ENCODE data around the gene SKAP2. TPM values are rescaled to one million over a fixed set of nuclear protein-coding genes. Genes with fewer than 3 reads are reported as not detected.

The SKAP2 gene
- total RNA-seq, 1 experiment from 2014 or later, result 3.2 TPM

GRCh38 chr7:26721450-26721849 lies 142.9 kb downstream of the SKAP2 start:
- Histone ChIP-seq H3K23me2 (ENCODE audit: insufficient read length, low read depth, low read length, poor library complexity, severe bottlenecking) (no peaks in the 10 kb centered on the region), H3K4me1 (ENCODE audit: insufficient read depth, low read length) (no peaks in the 10 kb centered on the region)

More at GRCh38 chr7:26721450-26721849, 142.9 kb downstream of the SKAP2 start:
- Histone ChIP-seq H3T11ph (ENCODE audit: low read length) (no peak overlapping the region), H4K8ac (replicated peaks; ENCODE audit: insufficient read length, low read depth, low read length) (no peak overlapping the region), H4K91ac (ENCODE audit: insufficient read length, low read depth, low read length) (no peak overlapping the region), H3K23ac (ENCODE audit: insufficient read length, low read depth, low read length) (no peak overlapping the region), H3K4me2 (ENCODE audit: insufficient read depth, insufficient read length, low read length) (no peak overlapping the region), H4K20me1 (ENCODE audit: control insufficient read depth, insufficient read depth, insufficient read length) (no peaks in the 10 kb centered on the region), H3K4ac (ENCODE audit: low read depth, low read length) (no peak overlapping the region), H3K18ac (ENCODE audit: insufficient read length, low read depth, low read length) (no peak overlapping the region), H2AK5ac (ENCODE audit: insufficient read length, low read length) (no peak overlapping the region), H2BK20ac (ENCODE audit: low read depth, low read length, poor library complexity, severe bottlenecking) (no peak overlapping the region), H2BK120ac (ENCODE audit: low read depth, low read length, poor library complexity, severe bottlenecking) (no peak overlapping the region), H3K27me3 (ENCODE audit: insufficient read depth, low read length) (no peaks in the 10 kb centered on the region), H4K5ac (ENCODE audit: insufficient read length, low read depth, low read length) (no peak overlapping the region), H3K79me1 (ENCODE audit: insufficient read depth, low read depth, low read length, poor library complexity, severe bottlenecking) (no peaks in the 10 kb centered on the region), H3K9ac (ENCODE audit: extremely low read depth, insufficient read length, low read length) (no peak overlapping the region), H3K27ac (ENCODE audit: insufficient read length, low read depth, low read length) (no peak overlapping the region), H3K79me2 (ENCODE audit: insufficient read depth, low read length) (no peaks in the 10 kb centered on the region), H2BK5ac (ENCODE audit: insufficient read length, low read length) (no peak overlapping the region), H2BK15ac (ENCODE audit: low read depth, low read length) (no peak overlapping the region), H3K9me3 (ENCODE audit: control insufficient read depth, low read depth, low read length) (no peaks in the 10 kb centered on the region), H2AFZ (ENCODE audit: low read length) (no peak overlapping the region), H3K56ac (ENCODE audit: insufficient read length, low read depth, low read length) (no peak overlapping the region), H2BK12ac (ENCODE audit: insufficient read length, low read depth, low read length) (no peak overlapping the region), H3K14ac (ENCODE audit: insufficient read depth, low read length) (no peak overlapping the region)
- DNase-seq, result no peak
- H3K27ac Mint-ChIP-seq, result no peak overlapping the region; a peak in 1 of 7 replicates
- H3K36me3 Mint-ChIP-seq (ENCODE audit: insufficient read depth in 1 of 3, low read depth in 3 of 3), result no peaks in the 10 kb centered on the region; a peak in 1 of 7 replicates
- TF ChIP-seq, protein P1, sequence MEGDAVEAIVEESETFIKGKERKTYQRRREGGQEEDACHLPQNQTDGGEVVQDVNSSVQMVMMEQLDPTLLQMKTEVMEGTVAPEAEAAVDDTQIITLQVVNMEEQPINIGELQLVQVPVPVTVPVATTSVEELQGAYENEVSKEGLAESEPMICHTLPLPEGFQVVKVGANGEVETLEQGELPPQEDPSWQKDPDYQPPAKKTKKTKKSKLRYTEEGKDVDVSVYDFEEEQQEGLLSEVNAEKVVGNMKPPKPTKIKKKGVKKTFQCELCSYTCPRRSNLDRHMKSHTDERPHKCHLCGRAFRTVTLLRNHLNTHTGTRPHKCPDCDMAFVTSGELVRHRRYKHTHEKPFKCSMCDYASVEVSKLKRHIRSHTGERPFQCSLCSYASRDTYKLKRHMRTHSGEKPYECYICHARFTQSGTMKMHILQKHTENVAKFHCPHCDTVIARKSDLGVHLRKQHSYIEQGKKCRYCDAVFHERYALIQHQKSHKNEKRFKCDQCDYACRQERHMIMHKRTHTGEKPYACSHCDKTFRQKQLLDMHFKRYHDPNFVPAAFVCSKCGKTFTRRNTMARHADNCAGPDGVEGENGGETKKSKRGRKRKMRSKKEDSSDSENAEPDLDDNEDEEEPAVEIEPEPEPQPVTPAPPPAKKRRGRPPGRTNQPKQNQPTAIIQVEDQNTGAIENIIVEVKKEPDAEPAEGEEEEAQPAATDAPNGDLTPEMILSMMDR (conservative IDR thresholded peaks at IDR 0.05), result no peak
- peaks cover 4 to 6% of the 10 kb centered on the region in 2 experiments for H3K4me1 Mint-ChIP-seq
- no peaks in the 10 kb centered on the region for H3K27me3 Mint-ChIP-seq (ENCODE audit: low read depth)
- no peak overlapping the region for H3K4me3 Mint-ChIP-seq
- no peaks in the 10 kb centered on the region for H3K9me3 Mint-ChIP-seq

Measured in H9 (cell line).